HFFc6 (cell line): Measurements from ENCODE around the gene BTG1. TPM values are rescaled to one million over a fixed set of nuclear protein-coding genes. Genes with fewer than 3 reads are reported as not detected.

Experiments used
- DNase-seq: peaks from one replicate; pipeline ENCODE4 v3.0.0-alpha.2; 2018
- H3K27ac Mint-ChIP-seq: 2 replicates; pipeline ENCODE4 v1.8.0; 2020; ENCODE audit warnings: mild to moderate bottlenecking, mixed read lengths
- H3K27me3 Mint-ChIP-seq: 2 replicates; pipeline ENCODE4 v1.8.0; 2021; ENCODE audit warnings: mild to moderate bottlenecking, moderate library complexity, mixed read lengths; ENCODE audit not compliant: insufficient read depth
- H3K36me3 Mint-ChIP-seq: 2 replicates; pipeline ENCODE4 v1.8.0; 2021; ENCODE audit warnings: low read depth, mixed read lengths
- H3K4me1 Mint-ChIP-seq: 2 replicates; pipeline ENCODE4 v1.8.0; 2020; ENCODE audit warnings: low read depth, mixed read lengths
- H3K4me3 Mint-ChIP-seq: 2 replicates; pipeline ENCODE4 v1.8.0; 2020; ENCODE audit warnings: mild to moderate bottlenecking, moderate library complexity, mixed read lengths
- H3K9me3 Mint-ChIP-seq: 2 replicates; pipeline ENCODE4 v1.8.0; 2020; ENCODE audit warnings: mild to moderate bottlenecking, mixed read lengths
- total RNA-seq, 6 experiments: library from RNA; stranded (reverse); fragmentation: NEBNext Ultra II Directional; extraction: Animal tissue kit (Norgen Biotek cat#: 25700); gene quantifications; 2 replicates in 1 of 6; 3 replicates in 5 of 6; pipeline ENCODE4 v1.2.3, GENCODE V29; 2021
- TF ChIP-seq, protein P1 (sequence below): fragments of 200-600 bp; sonication (generic); IDR thresholded peaks from 2 replicates; pipeline ENCODE4 v1.5.0; 2021; ENCODE audit warnings: antibody characterized with exemption, mild to moderate bottlenecking

Gene BTG1
- total RNA-seq, 6 experiments from 2014 or later = 38.7 to 49.9 (median 45.3) TPM

GRCh38 chr12:92191061-92191460 is 45.4 kb upstream of the BTG1 start:
- peaks cover 5% of the 10 kb centered on the region; the same call in 1 of the 2 replicates for H3K27me3 Mint-ChIP-seq
- no peaks in the 10 kb centered on the region for H3K4me1 Mint-ChIP-seq
- no peak overlapping the region for H3K4me3 Mint-ChIP-seq
- no peaks in the 10 kb centered on the region for H3K9me3 Mint-ChIP-seq
- TF ChIP-seq, protein P1, sequence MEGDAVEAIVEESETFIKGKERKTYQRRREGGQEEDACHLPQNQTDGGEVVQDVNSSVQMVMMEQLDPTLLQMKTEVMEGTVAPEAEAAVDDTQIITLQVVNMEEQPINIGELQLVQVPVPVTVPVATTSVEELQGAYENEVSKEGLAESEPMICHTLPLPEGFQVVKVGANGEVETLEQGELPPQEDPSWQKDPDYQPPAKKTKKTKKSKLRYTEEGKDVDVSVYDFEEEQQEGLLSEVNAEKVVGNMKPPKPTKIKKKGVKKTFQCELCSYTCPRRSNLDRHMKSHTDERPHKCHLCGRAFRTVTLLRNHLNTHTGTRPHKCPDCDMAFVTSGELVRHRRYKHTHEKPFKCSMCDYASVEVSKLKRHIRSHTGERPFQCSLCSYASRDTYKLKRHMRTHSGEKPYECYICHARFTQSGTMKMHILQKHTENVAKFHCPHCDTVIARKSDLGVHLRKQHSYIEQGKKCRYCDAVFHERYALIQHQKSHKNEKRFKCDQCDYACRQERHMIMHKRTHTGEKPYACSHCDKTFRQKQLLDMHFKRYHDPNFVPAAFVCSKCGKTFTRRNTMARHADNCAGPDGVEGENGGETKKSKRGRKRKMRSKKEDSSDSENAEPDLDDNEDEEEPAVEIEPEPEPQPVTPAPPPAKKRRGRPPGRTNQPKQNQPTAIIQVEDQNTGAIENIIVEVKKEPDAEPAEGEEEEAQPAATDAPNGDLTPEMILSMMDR = no peak
- DNase-seq = no peak
- H3K36me3 Mint-ChIP-seq = no peaks in the 10 kb centered on the region
- H3K27ac Mint-ChIP-seq = no peak overlapping the region

DNA sequence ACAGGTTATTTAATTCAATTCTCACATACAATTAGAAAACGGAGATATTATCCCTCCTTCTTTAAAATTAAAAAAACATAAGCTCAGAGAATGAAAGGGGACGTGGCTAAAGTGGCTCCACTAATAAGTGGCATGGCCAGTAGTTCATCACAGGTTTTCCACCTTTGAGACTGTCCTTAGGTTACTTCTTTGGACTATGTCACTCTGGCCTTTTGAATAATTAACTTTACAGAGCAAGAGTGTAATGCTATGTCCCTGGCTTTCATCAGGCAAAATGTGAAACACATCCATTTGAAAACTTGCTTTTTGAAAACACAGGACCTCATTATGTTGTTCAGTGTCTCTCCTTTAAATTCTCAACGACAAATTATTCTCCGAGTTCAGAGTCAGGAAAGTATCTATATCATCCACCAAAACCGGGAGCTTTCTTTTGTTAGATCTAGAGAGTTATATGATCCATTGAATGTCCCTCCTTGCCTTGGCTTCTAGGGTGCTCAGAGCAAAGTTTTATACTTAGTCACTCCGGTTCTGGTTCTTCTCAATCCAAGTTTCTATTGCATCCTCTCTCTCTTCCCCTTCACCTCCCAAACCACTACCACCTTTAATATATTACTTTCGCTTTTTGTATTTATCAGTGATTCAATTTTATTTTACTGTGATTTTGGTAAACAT is 43.0 kb upstream of the BTG1 start:
- DNase-seq = no peak
- H3K4me3 Mint-ChIP-seq = no peak overlapping the region
- TF ChIP-seq, protein P1 = no peak
- H3K36me3 Mint-ChIP-seq = no peaks in the 10 kb centered on the region
- H3K27me3 Mint-ChIP-seq = peaks cover 5% of the 10 kb centered on the region; the same call in 1 of the 2 replicates
- H3K9me3 Mint-ChIP-seq = no peaks in the 10 kb centered on the region
- no peak overlapping the region for H3K27ac Mint-ChIP-seq
- H3K4me1 Mint-ChIP-seq = no peaks in the 10 kb centered on the region

- H3K9me3 Mint-ChIP-seq = no peaks in the 10 kb centered on the region
- H3K4me3 Mint-ChIP-seq = no peak overlapping the region
- no peak for DNase-seq
- H3K4me1 Mint-ChIP-seq = peaks cover 7% of the 10 kb centered on the region
- peaks cover 5% of the 10 kb centered on the region; the same call in 1 of the 2 replicates for H3K27me3 Mint-ChIP-seq
- H3K36me3 Mint-ChIP-seq = no peaks in the 10 kb centered on the region
- H3K27ac Mint-ChIP-seq = no peak overlapping the region
- TF ChIP-seq, protein P1 = no peak
Measured at GRCh38 chr12:92186038-92186470, 40.4 kb upstream of the BTG1 start.

DNA sequence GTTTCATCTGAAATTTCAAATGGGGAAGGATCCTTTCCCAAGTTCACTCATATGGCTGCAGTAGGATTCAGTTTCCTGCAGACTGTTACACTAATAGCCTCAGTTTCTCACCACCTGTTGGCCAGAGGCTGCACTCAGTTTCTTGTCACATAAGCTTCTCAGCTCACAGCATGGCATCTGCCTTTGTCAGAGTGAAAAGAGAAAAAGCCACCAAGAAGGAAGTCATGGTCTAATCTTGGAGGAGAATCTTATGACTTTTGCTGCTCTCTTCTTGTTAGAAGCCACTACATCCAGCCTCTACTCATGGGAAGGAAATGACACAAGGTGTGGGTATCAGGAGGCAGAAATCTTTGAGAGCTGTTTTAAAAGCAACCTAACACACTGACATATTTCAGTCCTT is 39.4 kb upstream of the BTG1 start:
- H3K9me3 Mint-ChIP-seq = no peaks in the 10 kb centered on the region
- no peaks in the 10 kb centered on the region for H3K36me3 Mint-ChIP-seq
- no peak overlapping the region for H3K27ac Mint-ChIP-seq
- no peak overlapping the region for H3K4me3 Mint-ChIP-seq
- H3K4me1 Mint-ChIP-seq = peaks cover 7% of the 10 kb centered on the region
- TF ChIP-seq, protein P1 = no peak
- DNase-seq = no peak
- H3K27me3 Mint-ChIP-seq = peaks cover 6% of the 10 kb centered on the region

DNA sequence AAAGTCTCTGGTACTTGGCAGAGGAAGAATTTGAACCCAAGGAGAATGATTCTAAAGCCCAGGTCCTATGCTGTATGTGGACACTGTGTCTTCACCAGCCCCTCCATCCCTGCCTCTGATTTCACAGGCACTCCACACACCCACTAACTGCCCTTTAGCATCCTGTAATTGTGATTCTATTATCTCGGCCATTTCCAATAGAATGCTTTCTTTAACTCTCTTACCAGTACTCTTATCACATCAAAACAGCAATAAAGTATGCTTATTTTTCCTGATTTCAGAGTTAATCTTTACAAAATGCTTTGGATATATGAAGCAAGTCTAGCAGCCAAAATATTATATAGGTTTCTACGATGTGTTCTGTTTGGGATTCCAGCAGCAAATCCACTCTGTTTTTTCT is 37.9 kb upstream of the BTG1 start:
- H3K36me3 Mint-ChIP-seq = no peaks in the 10 kb centered on the region
- H3K4me3 Mint-ChIP-seq = no peak overlapping the region
- TF ChIP-seq, protein P1 = no peak
- H3K4me1 Mint-ChIP-seq = peaks cover 7% of the 10 kb centered on the region
- no peaks in the 10 kb centered on the region for H3K9me3 Mint-ChIP-seq
- no peak overlapping the region for H3K27ac Mint-ChIP-seq
- H3K27me3 Mint-ChIP-seq = peaks cover 8% of the 10 kb centered on the region
- DNase-seq = no peak
